Progenitor cell of endocrine pancreas (in vitro differentiated cells): ENCODE measurements around the gene ACOT12. TPM values are rescaled to one million over a fixed set of nuclear protein-coding genes. Genes with fewer than 3 reads are reported as not detected.
A peak's percentile ranks its signal among the peaks of the same experiment; 100 is the strongest.

Source experiments
- DNase-seq: peaks from one replicate; pipeline ENCODE4 v3.0.0; 2021; ENCODE audit warnings: low spot score; ENCODE audit not compliant: unreplicated experiment
- H3K27ac Mint-ChIP-seq: 2 replicates; pipeline ENCODE4 v1.8.0; 2021; ENCODE audit warnings: mild to moderate bottlenecking, moderate library complexity, mixed read lengths
- H3K27me3 Mint-ChIP-seq: 2 replicates; pipeline ENCODE4 v1.8.0; 2021; ENCODE audit warnings: mixed read lengths
- H3K36me3 Mint-ChIP-seq: 2 replicates; pipeline ENCODE4 v1.8.0; 2022; ENCODE audit warnings: mixed read lengths; ENCODE audit not compliant: insufficient read depth
- H3K4me1 Mint-ChIP-seq: 2 replicates; pipeline ENCODE4 v1.8.0; 2021; ENCODE audit warnings: low read depth, mixed read lengths
- H3K4me3 Mint-ChIP-seq: 2 replicates; pipeline ENCODE4 v1.8.0; 2021; ENCODE audit warnings: low read depth, mild to moderate bottlenecking, moderate library complexity, mixed read lengths
- H3K9me3 Mint-ChIP-seq: 2 replicates; pipeline ENCODE4 v1.8.0; 2021; ENCODE audit warnings: low read depth, mixed read lengths
- CTCF ChIP-seq: fragments of 200-600 bp; sonication (generic); IDR thresholded peaks from one replicate; pipeline ENCODE4 v1.5.0; 2021; ENCODE audit warnings: antibody characterized with exemption, mild to moderate bottlenecking; ENCODE audit not compliant: unreplicated experiment
- total RNA-seq: library from RNA; stranded (reverse); gene quantifications from 2 replicates; pipeline ENCODE4 v1.2.1, GENCODE V29; 2021

The ACOT12 gene
- total RNA-seq, 1 donor from 2014 or later = not detected

GRCh38 chr5:81428446-81428845 is 34.5 kb upstream of the ACOT12 start:
- H3K27ac Mint-ChIP-seq = no peak overlapping the region
- no peaks in the 10 kb centered on the region for H3K9me3 Mint-ChIP-seq
- H3K36me3 Mint-ChIP-seq = peaks cover 4% of the 10 kb centered on the region
- H3K27me3 Mint-ChIP-seq = no peaks in the 10 kb centered on the region
- no peak overlapping the region for H3K4me3 Mint-ChIP-seq
- no peak for TF ChIP-seq CTCF
- no peak for DNase-seq
- peaks cover 11% of the 10 kb centered on the region for H3K4me1 Mint-ChIP-seq

- TF ChIP-seq CTCF = no peak
- peaks cover 4% of the 10 kb centered on the region for H3K36me3 Mint-ChIP-seq
Observed at GRCh38 chr5:81427566-81427965, 33.6 kb upstream of the ACOT12 start.

GRCh38 chr5:81426359-81427030 is 32.6 kb upstream of the ACOT12 start:
- Mint-ChIP-seq H3K4me3 (no peak overlapping the region), H3K27ac (no peak overlapping the region), H3K9me3 (no peaks in the 10 kb centered on the region), H3K4me1 (peaks cover 18% of the 10 kb centered on the region), H3K27me3 (no peaks in the 10 kb centered on the region), H3K36me3 (no peaks in the 10 kb centered on the region)
- DNase-seq = no peak
- no peak for TF ChIP-seq CTCF

More at GRCh38 chr5:81427566-81427965, 33.6 kb upstream of the ACOT12 start:
- Mint-ChIP-seq H3K27me3 (no peaks in the 10 kb centered on the region), H3K27ac (no peak overlapping the region), H3K4me3 (no peak overlapping the region), H3K4me1 (peaks cover 15% of the 10 kb centered on the region), H3K9me3 (no peaks in the 10 kb centered on the region)
- no peak for DNase-seq

- peaks cover 18% of the 10 kb centered on the region for H3K4me1 Mint-ChIP-seq
- H3K27ac Mint-ChIP-seq = no peak overlapping the region
- no peaks in the 10 kb centered on the region for H3K9me3 Mint-ChIP-seq
- H3K27me3 Mint-ChIP-seq = no peaks in the 10 kb centered on the region
- H3K4me3 Mint-ChIP-seq = no peak overlapping the region
- TF ChIP-seq CTCF = peak; percentile 75
- peaks cover 5% of the 10 kb centered on the region for H3K36me3 Mint-ChIP-seq
- no peak for DNase-seq
Observed at GRCh38 chr5:81425569-81425968, 31.6 kb upstream of the ACOT12 start.

- Mint-ChIP-seq H3K27ac (no peak overlapping the region), H3K9me3 (no peaks in the 10 kb centered on the region), H3K4me3 (no peak overlapping the region), H3K36me3 (peaks cover 10% of the 10 kb centered on the region), H3K27me3 (no peaks in the 10 kb centered on the region), H3K4me1 (peaks cover 18% of the 10 kb centered on the region)
- TF ChIP-seq CTCF = no peak
- DNase-seq = no peak
Observed at GRCh38 chr5:81424728-81425127, 30.8 kb upstream of the ACOT12 start.
